H1 (cell line): Measurements from ENCODE around the gene IQUB. TPM values are rescaled to one million over a fixed set of nuclear protein-coding genes. Genes with fewer than 3 reads are reported as not detected.

ENCODE experiments used
- CTCF ChIA-PET: fragments of 300-600 bp; sonication (Branson Sonifier 250); formaldehyde crosslinking; loops from one replicate; lab custom pipeline; 2021; ENCODE audit not compliant: partially characterized antibody; lab: Charles Lee
- POLR2A ChIA-PET: fragments of 300-600 bp; sonication (Branson Sonifier 250); formaldehyde crosslinking; loops from one replicate; lab custom pipeline; 2021; ENCODE audit warnings: inconsistent platforms; ENCODE audit not compliant: partially characterized antibody; lab: Charles Lee
- DNase-seq, 2 experiments: peaks; one replicate each; pipeline versions ENCODE4 v3.0.0 to v3.0.0-alpha.2; 2010 to 2022; ENCODE audit warnings: low spot score in 2 of 2, low read depth in 1 of 2, mixed read lengths in 1 of 2
- FAIRE-seq: peaks from 2 replicates; lab custom pipeline; 2011; peaks lifted over from hg19 to GRCh38; lab: Jason Lieb, UNC
- H2AFZ ChIP-seq: 2 replicates; pipeline ENCODE4 v1.8.1; 2012; ENCODE audit warnings: low read length, inconsistent platforms
- H2AK5ac ChIP-seq: 2 replicates; pipeline ENCODE4 v1.6.1; 2013; ENCODE audit warnings: low read depth, low read length
- H2BK120ac ChIP-seq: replicated peaks from 2 replicates; pipeline ENCODE3; 2013; ENCODE audit warnings: low read depth, low read length, inconsistent platforms
- H2BK12ac ChIP-seq: 2 replicates; pipeline ENCODE4 v1.6.1; 2013; ENCODE audit warnings: low read depth, low read length
- H2BK15ac ChIP-seq: 2 replicates; pipeline ENCODE4 v1.6.1; 2013; ENCODE audit warnings: low read length
- H2BK20ac ChIP-seq: 2 replicates; pipeline ENCODE4 v1.6.1; 2013; ENCODE audit warnings: low read length
- H2BK5ac ChIP-seq: 2 replicates; pipeline ENCODE4 v1.6.1; 2013; ENCODE audit warnings: low read depth, low read length
- H3K14ac ChIP-seq: 2 replicates; pipeline ENCODE4 v1.6.1; 2013; ENCODE audit warnings: inconsistent platforms; ENCODE audit not compliant: insufficient read length
- H3K18ac ChIP-seq: 2 replicates; pipeline ENCODE4 v1.6.1; 2013; ENCODE audit warnings: low read length; ENCODE audit errors: extremely low read depth
- H3K23ac ChIP-seq: 2 replicates; pipeline ENCODE4 v1.6.1; 2013; ENCODE audit warnings: inconsistent platforms; ENCODE audit not compliant: insufficient read length
- H3K23me2 ChIP-seq: 2 replicates; pipeline ENCODE4 v1.6.1; 2013; ENCODE audit warnings: low read depth, low read length
- H3K27ac ChIP-seq: 2 replicates; pipeline ENCODE4 v1.6.1; 2011; ENCODE audit warnings: low read depth, low read length, inconsistent platforms
- H3K27me3 ChIP-seq, 4 experiments: replicated peaks in 1 of 4; 1 replicate in 1 of 4; 2 replicates in 3 of 4; pipeline versions ENCODE4 v1.6.1 to v1.8.1; 2011 to 2013; ENCODE audit warnings: low read length in 3 of 4, mild to moderate bottlenecking in 3 of 4, inconsistent platforms in 2 of 4, mixed read lengths in 2 of 4, moderate library complexity in 1 of 4; ENCODE audit not compliant: control insufficient read depth in 3 of 4, insufficient read depth in 3 of 4; ENCODE audit errors: extremely low read depth in 1 of 4
- H3K36me3 ChIP-seq, 4 experiments: 2 replicates each; pipeline versions ENCODE4 v1.6.1 to v1.8.1; 2011 to 2013; ENCODE audit warnings: mild to moderate bottlenecking in 4 of 4, low read length in 3 of 4, moderate library complexity in 2 of 4, control low read depth in 1 of 4, inconsistent platforms in 1 of 4; ENCODE audit not compliant: insufficient read depth in 4 of 4, control insufficient read depth in 2 of 4
- H3K4ac ChIP-seq: replicated peaks from 2 replicates; pipeline ENCODE3; 2013; ENCODE audit warnings: low read length, low read depth, mixed read lengths, inconsistent platforms; ENCODE audit not compliant: insufficient read length
- H3K4me1 ChIP-seq, 4 experiments: replicated peaks in 1 of 4; 1 replicate in 1 of 4; 2 replicates in 3 of 4; pipeline versions ENCODE4 v1.6.1 to v1.8.1; 2011 to 2013; ENCODE audit warnings: low read length in 3 of 4, inconsistent platforms in 2 of 4, mixed read lengths in 1 of 4; ENCODE audit not compliant: insufficient read depth in 4 of 4, control insufficient read depth in 3 of 4
- H3K4me2 ChIP-seq, 2 experiments: 2 replicates each; pipeline versions ENCODE4 v1.6.1 to v1.8.1; 2011 to 2013; ENCODE audit warnings: low read depth in 2 of 2, low read length in 2 of 2, control low read depth in 1 of 2, inconsistent platforms in 1 of 2, mild to moderate bottlenecking in 1 of 2; ENCODE audit not compliant: insufficient read depth in 1 of 2
- H3K4me3 ChIP-seq, 4 experiments: fragments of 200-600, 300-600 bp in 1 of 4; sonication (generic), shearing (Covaris generic), sonication (Bioruptor Twin) in 1 of 4; 2 replicates each; pipeline versions ENCODE4 v1.5.1 to v1.8.1; 2011 to 2016; ENCODE audit warnings: low read length in 4 of 4, low read depth in 3 of 4, control low read depth in 2 of 4, inconsistent platforms in 2 of 4, mild to moderate bottlenecking in 2 of 4, mixed read lengths in 1 of 4, moderate library complexity in 1 of 4; ENCODE audit not compliant: insufficient read depth in 2 of 4; ENCODE audit errors: extremely low read depth in 1 of 4
- H3K56ac ChIP-seq: replicated peaks from 2 replicates; pipeline ENCODE3; 2013; ENCODE audit warnings: low read depth, mild to moderate bottlenecking, mixed read lengths, low read length, inconsistent platforms; ENCODE audit not compliant: insufficient read length
- H3K79me1 ChIP-seq: 2 replicates; pipeline ENCODE4 v1.6.1; 2013; ENCODE audit warnings: low read depth, low read length, control low read depth
- H3K79me2 ChIP-seq, 2 experiments: 2 replicates each; pipeline versions ENCODE4 v1.6.1 to v1.8.1; 2012 to 2013; ENCODE audit warnings: low read length in 2 of 2, mild to moderate bottlenecking in 2 of 2, inconsistent platforms in 1 of 2; ENCODE audit not compliant: insufficient read depth in 2 of 2, control insufficient read depth in 1 of 2
- H3K9ac ChIP-seq, 4 experiments: replicated peaks in 1 of 4; 1 replicate in 1 of 4; 2 replicates in 3 of 4; pipeline versions ENCODE4 v1.6.1 to v1.8.1; 2011 to 2013; ENCODE audit warnings: low read depth in 3 of 4, low read length in 3 of 4, control low read depth in 2 of 4, mild to moderate bottlenecking in 2 of 4, moderate library complexity in 2 of 4, inconsistent platforms in 1 of 4; ENCODE audit errors: extremely low read depth in 1 of 4
- H3K9me3 ChIP-seq, 2 experiments: 2 replicates each; pipeline versions ENCODE4 v1.6.1 to v1.8.1; 2012 to 2013; ENCODE audit warnings: mild to moderate bottlenecking in 2 of 2, moderate library complexity in 2 of 2, control low read depth in 1 of 2, inconsistent platforms in 1 of 2, low read depth in 1 of 2, low read length in 1 of 2, mixed read lengths in 1 of 2; ENCODE audit not compliant: insufficient read depth in 2 of 2
- H4K20me1 ChIP-seq, 2 experiments: replicated peaks in 1 of 2; 2 replicates each; pipeline versions ENCODE3 to v1.8.1; 2011 to 2013; ENCODE audit warnings: inconsistent platforms in 2 of 2, low read length in 2 of 2, mild to moderate bottlenecking in 1 of 2; ENCODE audit not compliant: insufficient read depth in 2 of 2, control insufficient read depth in 1 of 2
- H4K5ac ChIP-seq: 2 replicates; pipeline ENCODE4 v1.6.1; 2013; ENCODE audit warnings: low read length, low read depth, mixed read lengths, inconsistent platforms; ENCODE audit not compliant: insufficient read length
- H4K8ac ChIP-seq: 2 replicates; pipeline ENCODE4 v1.8.0; 2013; ENCODE audit warnings: mild to moderate bottlenecking, moderate library complexity, low read length, inconsistent platforms; ENCODE audit not compliant: insufficient read depth; ENCODE audit errors: extremely low read depth
- H4K91ac ChIP-seq: replicated peaks from 2 replicates; pipeline ENCODE3; 2013; ENCODE audit warnings: low read length, mixed read lengths, inconsistent platforms; ENCODE audit not compliant: insufficient read length
- BRCA1 ChIP-seq: IDR thresholded peaks from 2 replicates; pipeline ENCODE4 v1.6.1; 2012; ENCODE audit warnings: low read depth, low read length, improper control_type of control experiment
- CREB1 ChIP-seq: IDR thresholded peaks from 2 replicates; pipeline ENCODE4 v1.6.1; 2012; ENCODE audit warnings: inconsistent platforms
- GABPA ChIP-seq: IDR thresholded peaks from 2 replicates; pipeline ENCODE4 v1.6.1; 2011; ENCODE audit warnings: mild to moderate bottlenecking, low read length, moderate library complexity, borderline replicate concordance; ENCODE audit not compliant: insufficient read depth
- NANOG ChIP-seq: IDR thresholded peaks from 2 replicates; pipeline ENCODE4 v1.6.1; 2011; ENCODE audit warnings: low read length, low read depth, mild to moderate bottlenecking, inconsistent platforms; ENCODE audit not compliant: insufficient read depth, poor library complexity, severe bottlenecking
- RFX5 ChIP-seq: IDR thresholded peaks from 2 replicates; pipeline ENCODE4 v1.6.1; 2011; ENCODE audit warnings: low read depth, low read length, improper control_type of control experiment, borderline replicate concordance
- SAP30 ChIP-seq: fragments of 300-600 bp; sonication (generic); IDR thresholded peaks from 2 replicates; pipeline ENCODE4 v1.7.1; 2012; ENCODE audit warnings: low read length, moderate library complexity, mild to moderate bottlenecking, inconsistent platforms; ENCODE audit not compliant: insufficient read depth, insufficient replicate concordance
- WGBS, 2 experiments: shearing (Covaris generic) in 1 of 2; methylation state at CpG; one replicate each; pipeline versions ENCODE4 v1.1.6 to v1.1.7; 2013 to 2015; ENCODE audit warnings: low lambda C conversion rate in 2 of 2, mixed read lengths in 2 of 2, inconsistent platforms in 1 of 2, low coverage in 1 of 2, missing lambda C conversion rate in 1 of 2; ENCODE audit not compliant: insufficient replicate concordance in 2 of 2, insufficient coverage in 1 of 2, insufficient read length in 1 of 2; ENCODE audit errors: extremely low coverage in 1 of 2, missing lambda C conversion rate in 1 of 2; 5-methylcytosine and 5-hydroxymethylcytosine counted together
- polyA plus RNA-seq, 7 experiments: library from polyadenylated mRNA; depleted of rRNA in 3 of 7; stranded (reverse) in 5 of 7; unstranded in 2 of 7; fragments of >200 nt in 5 of 7; fragments of 200-250 nt in 2 of 7; gene quantifications; 1 replicate in 5 of 7; 2 replicates in 1 of 7; 4 replicates in 1 of 7; pipeline versions ENCODE4 v1.2.1 to v1.2.3, GENCODE V29; 2011 to 2013; ENCODE audit warnings: missing spikeins in 2 of 7, mixed read lengths in 2 of 7
- total RNA-seq: library from RNA; stranded (reverse); fragmentation: NEBNext Ultra II Directional; extraction: Animal tissue kit (Norgen Biotek cat#: 25700); gene quantifications from 2 replicates; pipeline ENCODE4 v1.2.1, GENCODE V29; 2021
- TF ChIP-seq, protein P1 (sequence below): IDR thresholded peaks from 2 replicates; pipeline ENCODE4 v1.6.1; 2012; ENCODE audit warnings: inconsistent platforms

Gene IQUB
- total and polyA plus RNA-seq, 2 of the 8 experiments (the other 6 are each of a cell fraction or from before 2014, with no cell fraction given): 0.12 to 0.82 TPM

DNA sequence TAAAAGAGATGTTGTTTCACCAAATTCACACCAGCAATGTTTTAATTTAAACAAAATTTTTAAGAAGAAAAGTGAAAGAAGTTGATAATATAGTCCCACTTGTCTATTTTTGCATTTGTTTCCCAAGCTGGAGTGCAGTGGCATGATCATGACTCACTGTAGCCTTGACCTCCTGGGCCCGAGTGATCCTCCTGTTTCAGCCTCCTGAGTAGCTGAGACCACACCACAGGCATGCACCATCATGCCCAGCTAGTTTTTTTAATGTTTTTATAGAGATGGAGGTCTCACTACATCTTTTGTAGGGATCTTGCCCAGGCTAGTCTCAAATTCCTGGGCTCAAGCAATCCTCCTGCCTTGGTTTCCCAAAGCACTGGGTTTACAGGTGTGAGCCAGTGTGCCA is 37.3 kb upstream of the IQUB start:
- Histone ChIP-seq H3K4ac (no peak overlapping the region), H3K23me2 (no peaks in the 10 kb centered on the region), H2BK20ac (no peak overlapping the region), H3K36me3 (no peaks in the 10 kb centered on the region), H3K4me1 (peaks cover 0 to 3% (median 0%) of the 10 kb centered on the region in 4 experiments; a peak in 1 of 7 replicates), H3K14ac (no peak overlapping the region), H4K20me1 (no peaks in the 10 kb centered on the region), H3K9ac (no peak overlapping the region), H2BK15ac (no peak overlapping the region), H2BK120ac (no peak overlapping the region), H4K5ac (no peak overlapping the region), H2AFZ (no peak overlapping the region), H3K56ac (no peak overlapping the region), H3K79me1 (no peaks in the 10 kb centered on the region), H2AK5ac (no peak overlapping the region), H3K27ac (no peak overlapping the region), H3K4me3 (no peak overlapping the region), H3K23ac (no peak overlapping the region), H3K9me3 (no peaks in the 10 kb centered on the region), H3K4me2 (no peak overlapping the region), H2BK5ac (no peak overlapping the region), H3K27me3 (no peaks in the 10 kb centered on the region), H3K79me2 (no peaks in the 10 kb centered on the region), H4K8ac (no peak overlapping the region), H3K18ac (no peak overlapping the region), H4K91ac (no peak overlapping the region), H2BK12ac (no peak overlapping the region)
- DNase-seq (no peak), FAIRE-seq (no peak)
- ChIA-PET POLR2A (no interaction called here), CTCF (no interaction called here)
- TF ChIP-seq, protein P1, sequence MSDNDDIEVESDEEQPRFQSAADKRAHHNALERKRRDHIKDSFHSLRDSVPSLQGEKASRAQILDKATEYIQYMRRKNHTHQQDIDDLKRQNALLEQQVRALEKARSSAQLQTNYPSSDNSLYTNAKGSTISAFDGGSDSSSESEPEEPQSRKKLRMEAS: no peak
- no peak for TF ChIP-seq GABPA
- no peak for TF ChIP-seq CREB1
- no peak for TF ChIP-seq RFX5
- no peak for TF ChIP-seq NANOG
- no peak for TF ChIP-seq SAP30
- no peak for TF ChIP-seq BRCA1
- 100% methylated on average over 1 of the region's 1 CpG; no CpG with 5 or more reads in 1 of the 2 experiments for WGBS, 2 experiments
